ENCODE results near the gene KAZN.

DNA sequence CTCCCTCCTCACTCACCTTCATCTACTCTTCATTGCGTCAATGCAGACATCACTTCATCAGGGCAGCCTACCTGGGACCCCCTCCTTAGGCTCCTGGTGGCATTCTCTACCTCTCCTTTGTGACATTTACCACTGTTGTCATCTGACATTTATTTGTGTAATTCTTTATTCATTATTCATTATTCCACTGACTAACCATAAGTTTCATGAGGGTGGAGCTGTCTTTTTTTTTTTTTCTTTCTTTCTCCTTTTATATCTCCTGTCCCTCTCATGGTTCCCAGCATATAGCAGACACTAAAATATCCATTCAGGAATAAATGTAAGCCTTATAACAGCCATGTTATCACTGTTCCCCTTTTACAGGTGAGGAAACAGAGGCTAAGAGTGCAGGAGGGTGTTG, 126.8 kb downstream of the KAZN start:
- no peak for TF ChIP-seq RAD21 (IDR thresholded peaks at IDR 0.05 in 1 of 2, conservative IDR thresholded peaks at IDR 0.05 in 1 of 2; ENCODE audit: low read depth in 2 of 2, low read length in 2 of 2)
- no peak for TF ChIP-seq SP1 (IDR thresholded peaks at IDR 0.05; ENCODE audit: low read depth, low read length)
- TF ChIP-seq JUND (IDR thresholded peaks at IDR 0.05; ENCODE audit: low read length) = no peak
- no peak for TF ChIP-seq POLR2A (IDR thresholded peaks at IDR 0.05; ENCODE audit: control extremely low read depth in 1 of 2, low read depth in 2 of 2, low read length in 2 of 2)
- TF ChIP-seq, protein P1, sequence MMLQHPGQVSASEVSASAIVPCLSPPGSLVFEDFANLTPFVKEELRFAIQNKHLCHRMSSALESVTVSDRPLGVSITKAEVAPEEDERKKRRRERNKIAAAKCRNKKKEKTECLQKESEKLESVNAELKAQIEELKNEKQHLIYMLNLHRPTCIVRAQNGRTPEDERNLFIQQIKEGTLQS (IDR thresholded peaks at IDR 0.05; ENCODE audit: insufficient read depth, low read depth, low read length) = no peak
- TF ChIP-seq RXRA (IDR thresholded peaks at IDR 0.05; ENCODE audit: insufficient read depth, low read depth, low read length) = no peak
- TF ChIP-seq RNF2 (IDR thresholded peaks at IDR 0.05; ENCODE audit: borderline replicate concordance, low read depth, low read length, missing control alignments, poor library complexity, severe bottlenecking) = no peak
- TF ChIP-seq, protein P2, sequence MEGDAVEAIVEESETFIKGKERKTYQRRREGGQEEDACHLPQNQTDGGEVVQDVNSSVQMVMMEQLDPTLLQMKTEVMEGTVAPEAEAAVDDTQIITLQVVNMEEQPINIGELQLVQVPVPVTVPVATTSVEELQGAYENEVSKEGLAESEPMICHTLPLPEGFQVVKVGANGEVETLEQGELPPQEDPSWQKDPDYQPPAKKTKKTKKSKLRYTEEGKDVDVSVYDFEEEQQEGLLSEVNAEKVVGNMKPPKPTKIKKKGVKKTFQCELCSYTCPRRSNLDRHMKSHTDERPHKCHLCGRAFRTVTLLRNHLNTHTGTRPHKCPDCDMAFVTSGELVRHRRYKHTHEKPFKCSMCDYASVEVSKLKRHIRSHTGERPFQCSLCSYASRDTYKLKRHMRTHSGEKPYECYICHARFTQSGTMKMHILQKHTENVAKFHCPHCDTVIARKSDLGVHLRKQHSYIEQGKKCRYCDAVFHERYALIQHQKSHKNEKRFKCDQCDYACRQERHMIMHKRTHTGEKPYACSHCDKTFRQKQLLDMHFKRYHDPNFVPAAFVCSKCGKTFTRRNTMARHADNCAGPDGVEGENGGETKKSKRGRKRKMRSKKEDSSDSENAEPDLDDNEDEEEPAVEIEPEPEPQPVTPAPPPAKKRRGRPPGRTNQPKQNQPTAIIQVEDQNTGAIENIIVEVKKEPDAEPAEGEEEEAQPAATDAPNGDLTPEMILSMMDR (IDR thresholded peaks at IDR 0.05; ENCODE audit: control extremely low read depth in 1 of 3, insufficient read depth in 1 of 3, low read depth in 1 of 3, low read length in 3 of 3) = no peak
- TF ChIP-seq FOSL1 (IDR thresholded peaks at IDR 0.05; ENCODE audit: insufficient read depth, low read depth, low read length) = no peak
- TF ChIP-seq EZH2 (IDR thresholded peaks at IDR 0.05; ENCODE audit: low read depth, low read length, severe bottlenecking) = no peak
- TF ChIP-seq RBBP5 (IDR thresholded peaks at IDR 0.05; ENCODE audit: borderline replicate concordance, low read depth, low read length) = no peak
- no peak for TF ChIP-seq POLR2AphosphoS5 (IDR thresholded peaks at IDR 0.05; ENCODE audit: low read depth, low read length)
- no peak for TF ChIP-seq BRCA1 (IDR thresholded peaks at IDR 0.05; ENCODE audit: low read depth, low read length)
- TF ChIP-seq RFX5 (IDR thresholded peaks at IDR 0.05; ENCODE audit: borderline replicate concordance, low read depth, low read length) = no peak
